ES-I3 (cell line): ENCODE measurements around the gene SIRT5.

ENCODE experiments used
- H3K36me3 ChIP-seq: 2 replicates; pipeline ENCODE4 v1.6.1; 2013; ENCODE audit warnings: mild to moderate bottlenecking, low read length, control low read depth, moderate library complexity; ENCODE audit not compliant: insufficient read depth
- H3K4me1 ChIP-seq: 2 replicates; pipeline ENCODE4 v1.6.1; 2013; ENCODE audit warnings: mild to moderate bottlenecking, control low read depth, low read length; ENCODE audit not compliant: insufficient read depth
- H3K9ac ChIP-seq: 2 replicates; pipeline ENCODE4 v1.6.1; 2013; ENCODE audit warnings: low read depth, mild to moderate bottlenecking, low read length, moderate library complexity
- H3K9me3 ChIP-seq: 2 replicates; pipeline ENCODE4 v1.6.1; 2013; ENCODE audit warnings: mild to moderate bottlenecking, low read length, moderate library complexity; ENCODE audit not compliant: control insufficient read depth, insufficient read depth

The SIRT5 gene

DNA sequence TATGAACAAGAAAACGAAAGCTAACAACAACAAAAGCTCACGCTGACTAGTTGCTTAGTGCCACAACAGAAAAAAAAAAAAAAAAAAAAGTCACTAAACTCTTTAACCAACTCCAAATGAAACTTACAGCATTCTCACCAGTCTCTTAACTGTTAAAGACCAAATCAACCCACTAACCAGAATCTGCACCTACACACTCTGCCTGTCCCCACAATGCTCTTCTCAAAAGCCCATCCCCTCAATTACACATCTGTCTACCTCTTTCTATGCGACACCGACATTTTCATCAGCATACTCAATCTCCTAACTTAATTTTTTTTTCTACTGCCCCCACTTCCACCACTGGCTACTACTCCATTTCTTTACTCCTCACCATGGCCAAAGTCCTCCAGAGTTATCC lies 75.0 kb downstream of the SIRT5 start:
- no peaks in the 10 kb centered on the region for H3K36me3 ChIP-seq

DNA sequence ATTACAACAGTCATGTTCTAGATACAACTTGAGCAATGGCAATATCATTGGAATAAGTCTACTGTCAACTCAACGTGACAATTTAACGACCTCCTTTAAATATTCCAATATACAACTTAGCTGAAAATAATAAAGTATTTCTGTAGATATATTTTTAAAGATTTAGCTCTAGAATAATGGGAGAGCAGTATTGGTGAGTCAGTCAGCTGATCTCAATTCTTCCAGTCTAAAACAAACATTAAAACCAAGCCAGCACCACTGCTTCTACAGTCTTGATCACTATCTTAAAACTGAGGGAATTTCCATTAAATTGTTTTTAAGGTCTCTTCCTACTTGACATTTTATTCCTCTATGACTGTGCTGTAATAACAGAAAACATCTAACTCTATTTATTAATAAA lies 78.9 kb downstream of the SIRT5 start:
- Histone ChIP-seq H3K9ac (no peak overlapping the region), H3K9me3 (no peaks in the 10 kb centered on the region), H3K36me3 (no peaks in the 10 kb centered on the region), H3K4me1 (no peaks in the 10 kb centered on the region)

More for the DNA sequence above, 75.0 kb downstream of the SIRT5 start:
- no peak overlapping the region for H3K9ac ChIP-seq
- no peaks in the 10 kb centered on the region for H3K9me3 ChIP-seq
- no peaks in the 10 kb centered on the region for H3K4me1 ChIP-seq

DNA sequence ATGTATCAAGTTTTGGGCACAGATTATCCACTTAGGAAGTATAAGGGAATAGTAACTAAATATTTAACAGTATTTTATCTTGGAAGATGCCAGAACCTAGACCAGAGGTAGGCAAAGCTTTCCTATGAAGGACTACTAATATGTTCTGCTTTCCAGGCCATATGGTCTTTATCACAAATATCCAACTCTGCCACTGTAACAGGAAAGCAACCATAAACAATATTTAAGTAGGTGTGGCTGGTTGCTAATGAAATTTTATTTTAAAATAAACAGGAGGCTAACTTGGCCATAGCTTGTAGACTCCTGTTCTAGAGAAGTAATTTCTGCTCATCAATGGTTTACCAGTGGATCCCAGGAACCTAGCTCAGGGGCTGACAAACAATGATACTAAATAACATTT lies 80.1 kb downstream of the SIRT5 start:
- Histone ChIP-seq H3K9me3 (no peaks in the 10 kb centered on the region), H3K9ac (no peak overlapping the region), H3K36me3 (no peaks in the 10 kb centered on the region), H3K4me1 (no peaks in the 10 kb centered on the region)

GRCh38 chr6:13655700-13656099 lies 81.3 kb downstream of the SIRT5 start:
- Histone ChIP-seq H3K36me3 (no peaks in the 10 kb centered on the region), H3K9me3 (no peaks in the 10 kb centered on the region), H3K9ac (no peak overlapping the region), H3K4me1 (no peaks in the 10 kb centered on the region)

DNA sequence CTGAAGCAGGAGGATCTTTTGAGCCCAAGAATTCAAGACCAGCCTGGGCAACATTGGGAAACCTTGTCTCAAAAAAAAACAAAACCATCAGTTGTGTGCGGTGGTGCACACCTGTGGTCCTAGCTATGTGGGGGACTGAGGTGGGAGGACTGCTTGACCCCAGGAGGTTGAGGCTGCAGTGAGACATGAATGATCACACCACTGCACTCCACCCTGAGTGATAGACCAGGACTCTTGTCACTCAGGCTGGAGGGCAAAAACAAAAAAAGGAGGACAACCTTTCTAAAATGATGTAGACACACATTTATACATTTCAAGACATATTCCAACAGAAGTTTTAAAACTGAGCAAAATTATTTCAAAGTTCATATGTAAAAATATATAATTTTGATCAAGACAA lies 85.9 kb downstream of the SIRT5 start:
- H3K9me3 ChIP-seq, result no peaks in the 10 kb centered on the region
- H3K36me3 ChIP-seq, result no peaks in the 10 kb centered on the region
- H3K9ac ChIP-seq, result no peak overlapping the region
- peaks cover 3% of the 10 kb centered on the region; the same call in 1 of the 2 replicates for H3K4me1 ChIP-seq

DNA sequence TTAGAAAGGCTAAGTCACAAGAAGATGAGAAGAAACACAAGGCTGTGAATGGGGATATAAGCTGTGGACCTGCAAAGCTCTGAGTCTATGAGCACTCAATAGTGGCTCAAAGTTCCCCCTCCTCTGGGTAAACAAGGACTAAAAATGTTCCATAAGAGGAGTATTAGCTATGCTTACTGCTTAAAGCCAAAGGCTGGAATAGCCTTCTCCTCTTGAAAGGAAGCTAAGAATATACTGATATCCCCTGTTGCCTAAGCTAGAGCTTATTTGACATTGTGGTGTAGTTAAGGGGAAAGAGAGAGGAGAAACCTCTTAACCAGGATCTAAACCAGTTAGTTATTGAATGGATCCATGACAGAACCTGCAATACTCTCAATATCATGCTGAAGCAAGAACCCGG lies 86.5 kb downstream of the SIRT5 start:
- H3K9me3 ChIP-seq, result no peaks in the 10 kb centered on the region
- peaks cover 3% of the 10 kb centered on the region; the same call in 1 of the 2 replicates for H3K4me1 ChIP-seq
- H3K9ac ChIP-seq, result no peak overlapping the region
- no peaks in the 10 kb centered on the region for H3K36me3 ChIP-seq

DNA sequence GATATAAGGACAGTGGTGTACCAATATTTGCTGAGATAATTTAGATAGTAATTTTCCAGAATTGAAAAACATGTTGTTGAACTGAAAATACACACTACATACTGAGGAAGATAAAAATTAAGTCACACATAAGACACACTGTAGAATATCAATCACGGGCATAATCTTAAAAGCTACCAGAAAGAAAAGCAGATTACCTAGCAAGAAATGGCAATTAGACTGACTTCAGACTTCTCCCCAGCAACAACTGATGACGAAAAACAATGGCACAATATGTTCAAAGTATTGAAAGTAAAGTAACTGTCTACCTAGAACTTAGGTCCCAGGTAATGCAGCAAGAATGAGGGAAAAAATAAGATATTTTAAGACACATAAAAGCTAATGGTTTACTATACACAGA lies 87.2 kb downstream of the SIRT5 start:
- H3K9me3 ChIP-seq, result no peaks in the 10 kb centered on the region
- H3K9ac ChIP-seq, result no peak overlapping the region
- peaks cover 3% of the 10 kb centered on the region; the same call in 1 of the 2 replicates for H3K4me1 ChIP-seq
- no peaks in the 10 kb centered on the region for H3K36me3 ChIP-seq

- H3K9me3 ChIP-seq, result no peaks in the 10 kb centered on the region
- no peaks in the 10 kb centered on the region for H3K36me3 ChIP-seq
- no peak overlapping the region for H3K9ac ChIP-seq
- peaks cover 3% of the 10 kb centered on the region; the same call in 1 of the 2 replicates for H3K4me1 ChIP-seq
These were observed 88.4 kb downstream of the SIRT5 start for GRCh38 chr6:13662651-13663334.

DNA sequence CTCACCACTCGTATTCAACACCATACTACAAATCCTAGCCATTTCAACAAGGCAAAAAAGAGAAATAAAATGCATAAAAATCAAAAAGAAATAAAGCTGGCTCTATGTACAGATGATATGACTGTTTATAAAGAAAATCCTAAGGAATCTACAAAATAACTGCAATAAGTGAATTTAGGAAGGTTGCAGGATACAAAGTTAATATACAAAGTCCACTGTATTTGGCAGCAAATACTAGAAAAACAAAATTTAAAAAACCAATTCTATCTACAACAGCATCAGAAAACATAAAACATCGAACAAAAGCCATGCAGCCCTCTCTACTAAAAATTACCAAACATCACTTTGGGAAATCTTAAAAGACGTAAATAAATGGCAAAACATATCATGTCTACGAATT lies 89.6 kb downstream of the SIRT5 start:
- Histone ChIP-seq H3K9me3 (no peaks in the 10 kb centered on the region), H3K9ac (no peak overlapping the region), H3K36me3 (no peaks in the 10 kb centered on the region), H3K4me1 (peaks cover 3% of the 10 kb centered on the region; the same call in 1 of the 2 replicates)
